ENCODE data around the gene CHST5.
"Not testable (repeated sequence)": the region's sequence is repeated elsewhere in the genome, so short reads cannot be mapped to it uniquely, and the experiment has no call there.

Gene CHST5

GRCh38 chr16:75556431-75556950 lies 20.6 kb upstream of the CHST5 start:
- H3K36me3 Mint-ChIP-seq (ENCODE audit: low read depth): no peaks in the 10 kb centered on the region
- H3K4me3 Mint-ChIP-seq: peak overlapping the region; percentile 98 to 99 (median 98)
- peak overlapping the region; percentile 83 to 93 (median 88) for H3K27ac Mint-ChIP-seq
- no peaks in the 10 kb centered on the region for H3K9me3 Mint-ChIP-seq
- no peaks in the 10 kb centered on the region for H3K27me3 Mint-ChIP-seq (ENCODE audit: low read depth)
- no peak for TF ChIP-seq CTCF (IDR thresholded peaks at IDR 0.05; ENCODE audit: unreplicated experiment in 3 of 3)
- peaks cover 22% of the 10 kb centered on the region for H3K4me1 Mint-ChIP-seq

GRCh38 chr16:75555707-75556430 lies 20.0 kb upstream of the CHST5 start, which contains the start of gene TMEM231:
Gene TMEM231, minus strand, starts transcription at chr16:75556252. Its CDS starts 43 bp downstream, at chr16:75556209.
- Mint-ChIP-seq H3K27ac (peak within 1 kb of the TSS; percentile 83 to 98 (median 88)), H3K27me3 (ENCODE audit: low read depth) (no peaks in the 10 kb centered on the region), H3K9me3 (no peaks in the 10 kb centered on the region), H3K4me1 (peaks cover 22% of the 10 kb centered on the region), H3K36me3 (ENCODE audit: low read depth) (no peaks in the 10 kb centered on the region), H3K4me3 (peak within 1 kb of the TSS; percentile 98 to 99 (median 98))
- no peak for TF ChIP-seq CTCF (IDR thresholded peaks at IDR 0.05; ENCODE audit: unreplicated experiment in 3 of 3)

GRCh38 chr16:75555213-75555706 lies 19.4 kb upstream of the CHST5 start:
- no peak for TF ChIP-seq CTCF (IDR thresholded peaks at IDR 0.05; ENCODE audit: unreplicated experiment in 3 of 3)
- H3K27ac Mint-ChIP-seq: peak overlapping the region; percentile 81 to 98 (median 88)
- peaks cover 22% of the 10 kb centered on the region for H3K4me1 Mint-ChIP-seq
- peak overlapping the region; percentile 98 to 99 (median 98) for H3K4me3 Mint-ChIP-seq
- no peaks in the 10 kb centered on the region for H3K27me3 Mint-ChIP-seq (ENCODE audit: low read depth)
- H3K9me3 Mint-ChIP-seq: no peaks in the 10 kb centered on the region
- H3K36me3 Mint-ChIP-seq (ENCODE audit: low read depth): no peaks in the 10 kb centered on the region

- H3K27ac Mint-ChIP-seq: no peak overlapping the region
- H3K4me1 Mint-ChIP-seq: peaks cover 13% of the 10 kb centered on the region
- TF ChIP-seq CTCF (IDR thresholded peaks at IDR 0.05; ENCODE audit: unreplicated experiment in 3 of 3): no peak
- no peaks in the 10 kb centered on the region for H3K9me3 Mint-ChIP-seq
- H3K27me3 Mint-ChIP-seq (ENCODE audit: low read depth): no peaks in the 10 kb centered on the region
- no peaks in the 10 kb centered on the region for H3K36me3 Mint-ChIP-seq (ENCODE audit: low read depth)
- peak overlapping the region in 2 of 3 experiments; percentile 3 to 19 for H3K4me3 Mint-ChIP-seq
Measured at GRCh38 chr16:75552951-75553350, 17.0 kb upstream of the CHST5 start.

- Mint-ChIP-seq H3K27ac (no peak overlapping the region), H3K27me3 (ENCODE audit: low read depth) (no peaks in the 10 kb centered on the region), H3K4me1 (peaks cover 2% of the 10 kb centered on the region), H3K36me3 (ENCODE audit: low read depth) (no peaks in the 10 kb centered on the region), H3K4me3 (no peak overlapping the region), H3K9me3 (no peaks in the 10 kb centered on the region)
- peak in 1 of 3 experiments; percentile 10 for TF ChIP-seq CTCF (IDR thresholded peaks at IDR 0.05; ENCODE audit: unreplicated experiment in 3 of 3)
Measured at GRCh38 chr16:75550211-75550662, 14.3 kb upstream of the CHST5 start.

- not testable (repeated sequence) for H3K4me3 Mint-ChIP-seq; H3K36me3 Mint-ChIP-seq (ENCODE audit: low read depth); H3K9me3 Mint-ChIP-seq; H3K27ac Mint-ChIP-seq; H3K4me1 Mint-ChIP-seq; H3K27me3 Mint-ChIP-seq (ENCODE audit: low read depth)
Measured at GRCh38 chr16:75548456-75548855, 12.5 kb upstream of the CHST5 start.

Measured in nephron (organoid).